HepG2 (cell line): Measurements from ENCODE around the gene PDE4D. TPM values are rescaled to one million over a fixed set of nuclear protein-coding genes. Genes with fewer than 3 reads are reported as not detected.
A peak's percentile ranks its signal among the peaks of the same experiment; 100 is the strongest.
"Not testable (repeated sequence)": the region's sequence is repeated elsewhere in the genome, so short reads cannot be mapped to it uniquely, and the experiment has no call there.

ENCODE experiments used
- ATAC-seq: fragments of 200-7000 bp; cut with Tn5 transposase; 3 replicates; pipeline ENCODE4 v1.9.1; 2020; ENCODE audit warnings: mild to moderate bottlenecking, moderate library complexity
- BruUV-seq: library from RNA; stranded (reverse); fragments of 400-500 nt; replicated peaks from 2 replicates; lab custom pipeline; 2021; lab: Mats Ljungman, UMichigan
- CTCF ChIA-PET: fragments of 300-600 bp; formaldehyde crosslinking; extraction: SDS; loops from one replicate; lab custom pipeline; 2021; ENCODE audit warnings: low total read pairs, inconsistent platforms, low intra/inter-chr PET ratio; lab: Yijun Ruan, JAX
- POLR2A ChIA-PET: fragments of 350-600 bp; sonication (Branson Sonifier 250); formaldehyde crosslinking; loops from one replicate; lab custom pipeline; 2020; ENCODE audit warnings: antibody characterized with exemption, inconsistent platforms; lab: Yijun Ruan, JAX
- DNase-seq: peaks from one replicate; pipeline ENCODE4 v3.0.0-alpha.2; 2015; ENCODE audit warnings: low spot score
- FAIRE-seq: peaks from 3 replicates; lab custom pipeline; 2011; peaks lifted over from hg19 to GRCh38; lab: Jason Lieb, UNC
- H2AFZ ChIP-seq: one replicate; pipeline ENCODE4 v1.6.1; 2011; ENCODE audit warnings: low read length, inconsistent platforms
- H3K27ac ChIP-seq: fragments of 300-600 bp; 3 replicates; pipeline ENCODE4 v1.8.0; 2011; ENCODE audit warnings: mixed run types, mild to moderate bottlenecking, mixed read lengths, low read length, inconsistent platforms; ENCODE audit not compliant: insufficient read depth; ENCODE audit errors: extremely low read length
- H3K27me3 ChIP-seq, 2 experiments: fragments of 200-600 bp in 1 of 2; 2 replicates in 1 of 2; 3 replicates in 1 of 2; pipeline versions ENCODE4 v1.6.0 to v1.8.0; 2011; ENCODE audit warnings: low read length in 2 of 2, mild to moderate bottlenecking in 2 of 2, moderate library complexity in 2 of 2, inconsistent platforms in 1 of 2; ENCODE audit not compliant: insufficient read depth in 2 of 2, control insufficient read depth in 1 of 2
- H3K36me3 ChIP-seq, 2 experiments: fragments of 200-600 bp in 1 of 2; replicated peaks in 1 of 2; 2 replicates in 1 of 2; 3 replicates in 1 of 2; pipeline versions ENCODE4 v1.5.1 to v1.8.0; 2011; ENCODE audit warnings: low read length in 2 of 2, inconsistent platforms in 1 of 2; ENCODE audit not compliant: insufficient read depth in 2 of 2, control insufficient read depth in 1 of 2
- H3K4me1 ChIP-seq: 2 replicates; pipeline ENCODE4 v1.5.1; 2012; ENCODE audit warnings: low read length, inconsistent platforms; ENCODE audit not compliant: insufficient read depth
- H3K4me2 ChIP-seq: 2 replicates; pipeline ENCODE4 v1.6.0; 2011; ENCODE audit warnings: low read depth, low read length, inconsistent platforms
- H3K4me3 ChIP-seq, 3 experiments: fragments of 200-600 bp in 1 of 3; sonication (generic), shearing (Covaris generic) in 1 of 3; replicated peaks in 1 of 3; 2 replicates each; pipeline ENCODE4 v1.5.1; 2011 to 2016; ENCODE audit warnings: low read length in 3 of 3, inconsistent platforms in 2 of 3, low read depth in 2 of 3, mild to moderate bottlenecking in 2 of 3, control low read depth in 1 of 3, mixed read lengths in 1 of 3; ENCODE audit not compliant: insufficient read depth in 1 of 3
- H3K79me2 ChIP-seq: one replicate; pipeline ENCODE4 v1.6.1; 2011; ENCODE audit warnings: low read length, inconsistent platforms; ENCODE audit not compliant: insufficient read depth
- H3K9ac ChIP-seq: 2 replicates; pipeline ENCODE4 v1.6.0; 2011; ENCODE audit warnings: mild to moderate bottlenecking, low read depth, low read length, inconsistent platforms; ENCODE audit not compliant: insufficient read depth
- H3K9me3 ChIP-seq: 2 replicates; pipeline ENCODE4 v1.5.1; 2012; ENCODE audit warnings: mild to moderate bottlenecking, low read length
- H4K20me1 ChIP-seq: 2 replicates; pipeline ENCODE4 v1.6.0; 2011; ENCODE audit warnings: inconsistent platforms, mild to moderate bottlenecking, low read length, moderate library complexity; ENCODE audit not compliant: insufficient read depth
- BRD4 ChIP-seq: sonication (generic); formaldehyde crosslinking; IDR thresholded peaks from 2 replicates; pipeline ENCODE4 v1.4.0; 2020; ENCODE audit warnings: missing genetic modification reagents
- FOXA3 ChIP-seq: IDR thresholded peaks from 2 replicates; pipeline ENCODE4 v1.6.1; 2016; ENCODE audit warnings: missing genetic modification reagents, missing compliant biosample characterization
- GATAD2A ChIP-seq: IDR thresholded peaks from 2 replicates; pipeline ENCODE4 v1.6.1; 2016
- HNF4A ChIP-seq: sonication (generic); formaldehyde crosslinking; IDR thresholded peaks from 2 replicates; pipeline ENCODE4 v1.4.0; 2020; ENCODE audit warnings: missing genetic modification reagents
- MED1 ChIP-seq: sonication (generic); formaldehyde crosslinking; IDR thresholded peaks from 2 replicates; pipeline ENCODE4 v1.4.0; 2020; ENCODE audit warnings: missing genetic modification reagents
- MIXL1 ChIP-seq: IDR thresholded peaks from 2 replicates; pipeline ENCODE4 v1.6.1; 2016
- NFE2L2 ChIP-seq: fragments of 150-350 bp; IDR thresholded peaks from 2 replicates; pipeline ENCODE4 v1.6.1; 2014; ENCODE audit warnings: low read length
- NFRKB ChIP-seq: fragments of 450-650 bp; IDR thresholded peaks from 2 replicates; pipeline ENCODE4 v1.6.1; 2017
- ONECUT2 ChIP-seq: sonication (generic); formaldehyde crosslinking; IDR thresholded peaks from 2 replicates; pipeline ENCODE4 v1.4.0; 2020; ENCODE audit warnings: missing genetic modification reagents
- ZKSCAN1 ChIP-seq: fragments of 150-350 bp; IDR thresholded peaks from 2 replicates; pipeline ENCODE4 v1.6.1; 2014; ENCODE audit warnings: low read length
- ZNF549 ChIP-seq: sonication (generic); formaldehyde crosslinking; IDR thresholded peaks from 2 replicates; pipeline ENCODE4 v1.5.0; 2020; ENCODE audit warnings: missing genetic modification reagents
- ZNF724P ChIP-seq: sonication (generic); formaldehyde crosslinking; IDR thresholded peaks from 2 replicates; pipeline ENCODE4 v1.8.0; 2022; ENCODE audit warnings: missing genetic modification reagents, borderline replicate concordance
- ZNF790 ChIP-seq: sonication (generic); formaldehyde crosslinking; IDR thresholded peaks from 2 replicates; pipeline ENCODE4 v1.8.0; 2022; ENCODE audit warnings: missing genetic modification reagents, mild to moderate bottlenecking, borderline replicate concordance
- WGBS: methylation state at CpG from one replicate; pipeline ENCODE4 v1.1.6; 2017; ENCODE audit warnings: low lambda C conversion rate; 5-methylcytosine and 5-hydroxymethylcytosine counted together
- in situ Hi-C: cut with HindIII; loops from 2 replicates; pipeline ENCODE4 v1.10.0; 2017; ENCODE audit warnings: low pct_unique_long_range_greater_than_20kb; ENCODE audit not compliant: extremely low pct_ligation_motif_present
- intact Hi-C: fragments of 100-400 bp; cut with micrococcal nuclease; formaldehyde crosslinking; loops from one replicate; pipeline ENCODE4 v1.10.0; 2022; ENCODE audit not compliant: unreplicated experiment
- polyA plus RNA-seq, 8 experiments: library from polyadenylated mRNA; depleted of rRNA in 3 of 8; stranded (reverse) in 7 of 8; unstranded in 1 of 8; fragments of >200 nt; fragmentation: Illumina TruSeq in 4 of 8; extraction: Trizol in 4 of 8; gene quantifications; 2 replicates each; pipeline versions ENCODE4 v1.2.1 to v1.2.3, GENCODE V29; 2011 to 2016; ENCODE audit warnings: low read depth in 4 of 8, missing spikeins in 1 of 8, mixed read lengths in 1 of 8; ENCODE audit not compliant: insufficient read depth in 1 of 8
- total RNA-seq, 5 experiments: library from RNA; depleted of rRNA; stranded (reverse); fragments of >200 nt; fragmentation: Illumina TruSeq; extraction: Trizol; gene quantifications; 2 replicates each; pipeline ENCODE4 v1.2.3, GENCODE V29; 2016; ENCODE audit warnings: low read depth in 1 of 5
- TF ChIP-seq, protein P1 (sequence below): IDR thresholded peaks from 2 replicates; pipeline ENCODE4 v1.6.1; 2016

The PDE4D gene
- total and polyA plus RNA-seq, 2 of the 13 experiments (the other 11 are each of a cell fraction or from before 2014, with no cell fraction given), result 7.0 to 12.2 TPM

DNA sequence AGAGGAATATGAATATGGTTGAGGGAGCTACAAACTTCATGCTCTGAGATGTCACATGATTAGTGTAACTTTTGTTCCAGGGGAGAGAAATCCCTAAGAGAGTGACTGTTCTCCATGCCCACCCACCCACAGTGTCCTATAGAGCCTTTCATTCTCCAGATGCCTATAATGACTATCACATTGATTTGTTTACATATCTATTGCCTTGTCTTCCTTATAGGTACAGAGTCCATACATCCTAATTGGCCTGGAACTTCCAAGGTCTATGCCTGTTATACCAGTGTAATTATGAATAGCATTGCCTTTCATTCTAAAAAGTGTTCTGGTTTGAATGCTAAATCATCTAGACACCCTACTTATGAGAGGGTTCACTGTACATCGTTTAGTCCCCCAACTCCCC lies 835.3 kb downstream of the PDE4D start (continued):
- TF ChIP-seq ZKSCAN1, result no peak
- peak; percentile 65 for TF ChIP-seq HNF4A (CRISPR knock-in tag)
- no peak for TF ChIP-seq NFE2L2
- TF ChIP-seq, protein P1, sequence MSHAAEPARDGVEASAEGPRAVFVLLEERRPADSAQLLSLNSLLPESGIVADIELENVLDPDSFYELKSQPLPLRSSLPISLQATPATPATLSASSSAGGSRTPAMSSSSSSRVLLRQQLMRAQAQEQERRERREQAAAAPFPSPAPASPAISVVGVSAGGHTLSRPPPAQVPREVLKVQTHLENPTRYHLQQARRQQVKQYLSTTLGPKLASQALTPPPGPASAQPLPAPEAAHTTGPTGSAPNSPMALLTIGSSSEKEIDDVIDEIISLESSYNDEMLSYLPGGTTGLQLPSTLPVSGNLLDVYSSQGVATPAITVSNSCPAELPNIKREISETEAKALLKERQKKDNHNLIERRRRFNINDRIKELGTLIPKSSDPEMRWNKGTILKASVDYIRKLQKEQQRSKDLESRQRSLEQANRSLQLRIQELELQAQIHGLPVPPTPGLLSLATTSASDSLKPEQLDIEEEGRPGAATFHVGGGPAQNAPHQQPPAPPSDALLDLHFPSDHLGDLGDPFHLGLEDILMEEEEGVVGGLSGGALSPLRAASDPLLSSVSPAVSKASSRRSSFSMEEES (CRISPR knock-in tag), result no peak
- TF ChIP-seq MIXL1, result peak; percentile 74
- peak; percentile 64 for TF ChIP-seq GATAD2A (CRISPR knock-in tag)
- peak; percentile 22; the same call in 1 of the 2 replicates for TF ChIP-seq FOXA3 (CRISPR knock-in tag)
- TF ChIP-seq MED1 (CRISPR knock-in tag), result 0 out of 2 replicates have a peak, but pooled peaks have one; percentile 26
- TF ChIP-seq ZNF549 (CRISPR knock-in tag), result no peak
- TF ChIP-seq NFRKB, result no peak
- no peak for TF ChIP-seq ZNF790 (CRISPR knock-in tag)
- TF ChIP-seq ZNF724P (CRISPR knock-in tag), result no peak
- no peak for TF ChIP-seq BRD4 (CRISPR knock-in tag)
- TF ChIP-seq ONECUT2 (CRISPR knock-in tag), result peak; percentile 69
- TF ChIP-seq, all 625 proteins: peak for 12

DNA sequence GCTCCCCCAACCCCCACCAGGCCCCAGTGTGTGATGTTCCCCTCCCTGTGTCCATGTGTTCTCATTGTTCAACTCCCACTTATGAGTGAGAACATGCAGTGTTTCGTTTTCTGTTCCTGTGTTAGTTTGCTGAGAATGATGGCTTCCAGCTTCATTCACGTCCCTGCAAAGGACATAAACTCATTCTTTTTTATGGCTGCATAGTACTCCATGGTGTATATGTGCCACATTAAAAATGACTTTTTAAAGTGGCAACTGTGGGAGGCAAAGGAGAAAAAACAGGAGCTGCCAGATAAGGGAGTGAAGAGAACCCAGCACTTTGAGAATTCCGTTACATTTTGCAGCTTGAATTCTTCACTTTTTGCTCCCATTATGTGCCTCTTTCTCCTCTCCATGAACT lies 836.9 kb downstream of the PDE4D start:
- H3K4me3 ChIP-seq, H2AFZ ChIP-seq, in situ Hi-C loops, H4K20me1 ChIP-seq, H3K27me3 ChIP-seq, CTCF ChIA-PET, BruUV-seq, H3K9me3 ChIP-seq, H3K9ac ChIP-seq, ATAC-seq, intact Hi-C loops, DNase-seq, POLR2A ChIA-PET, H3K79me2 ChIP-seq, FAIRE-seq, H3K4me2 ChIP-seq, H3K27ac ChIP-seq, H3K36me3 ChIP-seq: not testable (repeated sequence)
- WGBS, result 69% methylated on average over 3 of the region's 3 CpGs
- peaks cover 35% of the 10 kb centered on the region for H3K4me1 ChIP-seq
